Panc1 (cell line): ENCODE results near the gene NEURL2.
A peak's percentile ranks its signal among the peaks of the same experiment; 100 is the strongest.

Experiments
- POLR2AphosphoS5 ChIP-seq: IDR thresholded peaks from 2 replicates; pipeline ENCODE4 v1.6.1; 2012; ENCODE audit warnings: mild to moderate bottlenecking, low read depth, low read length, moderate library complexity
- SIN3A ChIP-seq: IDR thresholded peaks from 2 replicates; pipeline ENCODE4 v1.6.1; 2012; ENCODE audit warnings: low read depth, mild to moderate bottlenecking, low read length, moderate library complexity, borderline replicate concordance; ENCODE audit not compliant: insufficient read depth
- TCF7L2 ChIP-seq: IDR thresholded peaks from 2 replicates; pipeline ENCODE4 v1.6.1; 2011; ENCODE audit warnings: mild to moderate bottlenecking, low read depth, low read length, inconsistent platforms
- TF ChIP-seq, protein P1 (sequence below), 2 experiments: IDR thresholded peaks; 2 replicates each; pipeline ENCODE4 v1.6.1; 2011 to 2012; ENCODE audit warnings: low read depth in 2 of 2, control low read depth in 1 of 2, low read length in 1 of 2, mild to moderate bottlenecking in 1 of 2, moderate library complexity in 1 of 2; ENCODE audit not compliant: insufficient read depth in 1 of 2
- TF ChIP-seq, protein P2 (sequence below): fragments of 450-650 bp; IDR thresholded peaks from 2 replicates; pipeline ENCODE4 v1.5.1; 2017; ENCODE audit warnings: mild to moderate bottlenecking

DNA sequence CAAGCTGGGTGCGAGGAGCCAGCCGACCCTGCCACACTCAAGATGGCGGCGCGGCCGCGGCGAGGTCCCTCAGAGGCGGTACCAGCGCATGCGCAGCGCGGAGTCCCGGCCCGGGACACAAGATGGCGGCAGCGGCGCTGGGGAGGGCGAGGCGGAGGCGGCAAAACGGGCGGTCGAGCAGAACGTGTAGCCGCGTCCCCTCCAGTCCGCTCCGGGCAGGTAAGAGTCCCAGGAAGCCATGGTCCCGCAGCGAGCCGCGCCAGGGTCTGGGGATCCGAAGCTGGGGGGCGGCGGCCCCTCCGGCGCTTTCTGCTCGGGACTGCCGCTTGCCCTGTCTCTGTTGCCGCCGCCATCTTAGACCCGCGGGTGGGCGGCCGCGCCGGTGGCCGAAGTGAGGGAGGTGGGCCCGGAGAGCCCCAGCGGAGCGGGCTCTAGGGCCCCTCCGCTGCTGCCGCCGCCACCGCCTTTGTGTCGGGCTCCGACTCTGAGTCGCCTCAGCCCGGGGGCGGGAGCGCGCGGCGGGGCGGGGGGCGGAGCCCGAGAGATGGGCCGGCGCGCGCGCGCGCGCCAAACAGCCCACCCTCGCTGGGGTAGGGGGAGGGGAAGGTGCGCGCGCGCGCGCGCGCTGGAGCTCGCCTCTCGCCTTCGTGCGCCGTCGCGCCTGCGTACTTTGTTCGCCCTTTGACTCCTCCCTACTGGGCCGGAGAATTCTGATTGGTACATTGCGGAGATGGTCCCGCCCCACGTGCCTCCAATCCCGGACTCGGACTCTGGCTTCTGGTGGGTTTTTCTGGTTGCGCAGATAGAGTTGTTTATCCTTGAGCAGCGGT is 43.8 kb upstream of the NEURL2 start, which contains the start of gene PCIF1:
- TF ChIP-seq, protein P1, sequence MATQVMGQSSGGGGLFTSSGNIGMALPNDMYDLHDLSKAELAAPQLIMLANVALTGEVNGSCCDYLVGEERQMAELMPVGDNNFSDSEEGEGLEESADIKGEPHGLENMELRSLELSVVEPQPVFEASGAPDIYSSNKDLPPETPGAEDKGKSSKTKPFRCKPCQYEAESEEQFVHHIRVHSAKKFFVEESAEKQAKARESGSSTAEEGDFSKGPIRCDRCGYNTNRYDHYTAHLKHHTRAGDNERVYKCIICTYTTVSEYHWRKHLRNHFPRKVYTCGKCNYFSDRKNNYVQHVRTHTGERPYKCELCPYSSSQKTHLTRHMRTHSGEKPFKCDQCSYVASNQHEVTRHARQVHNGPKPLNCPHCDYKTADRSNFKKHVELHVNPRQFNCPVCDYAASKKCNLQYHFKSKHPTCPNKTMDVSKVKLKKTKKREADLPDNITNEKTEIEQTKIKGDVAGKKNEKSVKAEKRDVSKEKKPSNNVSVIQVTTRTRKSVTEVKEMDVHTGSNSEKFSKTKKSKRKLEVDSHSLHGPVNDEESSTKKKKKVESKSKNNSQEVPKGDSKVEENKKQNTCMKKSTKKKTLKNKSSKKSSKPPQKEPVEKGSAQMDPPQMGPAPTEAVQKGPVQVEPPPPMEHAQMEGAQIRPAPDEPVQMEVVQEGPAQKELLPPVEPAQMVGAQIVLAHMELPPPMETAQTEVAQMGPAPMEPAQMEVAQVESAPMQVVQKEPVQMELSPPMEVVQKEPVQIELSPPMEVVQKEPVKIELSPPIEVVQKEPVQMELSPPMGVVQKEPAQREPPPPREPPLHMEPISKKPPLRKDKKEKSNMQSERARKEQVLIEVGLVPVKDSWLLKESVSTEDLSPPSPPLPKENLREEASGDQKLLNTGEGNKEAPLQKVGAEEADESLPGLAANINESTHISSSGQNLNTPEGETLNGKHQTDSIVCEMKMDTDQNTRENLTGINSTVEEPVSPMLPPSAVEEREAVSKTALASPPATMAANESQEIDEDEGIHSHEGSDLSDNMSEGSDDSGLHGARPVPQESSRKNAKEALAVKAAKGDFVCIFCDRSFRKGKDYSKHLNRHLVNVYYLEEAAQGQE (IDR thresholded peaks at IDR 0.05; ENCODE audit: insufficient read depth in 1 of 2, low read depth in 2 of 2, low read length in 1 of 2) = peak in 1 of 2 experiments; percentile 66; a peak in 1 of 4 replicates
- TF ChIP-seq SIN3A (peak; percentile 63; the same call in 1 of the 2 replicates), POLR2AphosphoS5 (peak; percentile 93), TCF7L2 (peak; percentile 35; the same call in 1 of the 2 replicates)
- TF ChIP-seq, protein P2, sequence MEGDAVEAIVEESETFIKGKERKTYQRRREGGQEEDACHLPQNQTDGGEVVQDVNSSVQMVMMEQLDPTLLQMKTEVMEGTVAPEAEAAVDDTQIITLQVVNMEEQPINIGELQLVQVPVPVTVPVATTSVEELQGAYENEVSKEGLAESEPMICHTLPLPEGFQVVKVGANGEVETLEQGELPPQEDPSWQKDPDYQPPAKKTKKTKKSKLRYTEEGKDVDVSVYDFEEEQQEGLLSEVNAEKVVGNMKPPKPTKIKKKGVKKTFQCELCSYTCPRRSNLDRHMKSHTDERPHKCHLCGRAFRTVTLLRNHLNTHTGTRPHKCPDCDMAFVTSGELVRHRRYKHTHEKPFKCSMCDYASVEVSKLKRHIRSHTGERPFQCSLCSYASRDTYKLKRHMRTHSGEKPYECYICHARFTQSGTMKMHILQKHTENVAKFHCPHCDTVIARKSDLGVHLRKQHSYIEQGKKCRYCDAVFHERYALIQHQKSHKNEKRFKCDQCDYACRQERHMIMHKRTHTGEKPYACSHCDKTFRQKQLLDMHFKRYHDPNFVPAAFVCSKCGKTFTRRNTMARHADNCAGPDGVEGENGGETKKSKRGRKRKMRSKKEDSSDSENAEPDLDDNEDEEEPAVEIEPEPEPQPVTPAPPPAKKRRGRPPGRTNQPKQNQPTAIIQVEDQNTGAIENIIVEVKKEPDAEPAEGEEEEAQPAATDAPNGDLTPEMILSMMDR = no peak
